GM18858 (cell line): ENCODE measurements around the gene RPRD1B.
"Not testable (repeated sequence)": the region's sequence is repeated elsewhere in the genome, so short reads cannot be mapped to it uniquely, and the experiment has no call there.

Source experiments
- ATAC-seq: cut with Tn5 transposase; IDR thresholded peaks from one replicate; pipeline ENCODE4 v1.9.1; 2021; ENCODE audit not compliant: unreplicated experiment

RPRD1B gene

DNA sequence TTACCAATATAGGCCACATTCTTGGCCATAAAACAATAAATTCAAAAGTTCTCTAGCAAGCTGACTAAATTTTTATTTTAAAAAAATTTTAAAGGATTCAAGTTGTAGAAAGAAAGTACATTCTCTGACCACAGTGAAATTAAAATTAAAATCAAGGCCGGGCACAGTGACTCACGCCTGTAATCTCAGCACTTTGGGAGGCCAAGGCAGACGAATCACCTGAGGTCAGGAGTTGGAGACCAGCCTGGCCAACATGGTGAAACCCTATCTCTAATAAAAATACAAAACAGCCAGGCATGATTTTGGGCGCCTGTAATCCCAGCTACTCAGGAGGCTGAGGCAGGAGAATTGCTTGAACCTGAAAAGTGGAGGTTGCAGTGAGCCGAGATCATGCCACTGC lies 68.7 kb downstream of the RPRD1B start:
- not testable (repeated sequence) for ATAC-seq

DNA sequence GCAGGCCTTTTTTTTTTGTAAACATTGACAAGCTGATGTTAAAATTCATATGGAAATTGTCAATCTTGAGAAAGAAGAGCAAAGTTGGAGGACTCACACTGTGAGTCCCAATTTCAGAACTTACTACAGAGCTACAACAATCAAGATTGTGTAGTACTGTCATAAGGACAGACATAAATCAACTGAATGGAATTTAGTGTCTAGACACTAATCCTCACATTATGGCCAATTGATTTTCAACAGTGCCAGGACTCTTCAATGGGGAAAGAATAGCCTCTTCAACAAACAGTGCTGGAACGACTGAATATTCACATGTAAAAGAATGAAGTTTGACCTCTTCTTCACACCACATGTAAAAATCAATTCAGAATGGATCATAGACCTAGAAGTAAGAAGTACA lies 70.7 kb downstream of the RPRD1B start:
- no peak for ATAC-seq

DNA sequence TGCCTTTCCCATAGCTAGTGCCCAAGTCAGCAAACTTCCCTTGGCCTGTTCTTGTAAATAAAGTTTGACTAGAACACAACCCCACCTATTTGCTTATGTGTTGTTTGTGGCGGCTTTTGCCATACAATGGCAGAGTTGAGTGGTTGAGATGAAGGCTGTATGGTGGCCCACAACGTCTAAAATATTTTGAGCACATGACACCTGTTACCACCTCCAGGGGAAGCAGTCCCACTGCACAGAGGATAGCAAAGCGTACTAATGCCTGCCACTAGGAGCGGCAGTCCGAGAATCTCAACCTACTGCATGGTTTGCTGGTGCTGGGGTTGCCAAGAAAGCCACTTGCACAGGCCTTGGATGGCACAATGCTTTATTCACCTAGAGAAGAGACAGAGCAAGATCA lies 72.9 kb downstream of the RPRD1B start:
- ATAC-seq: no peak

DNA sequence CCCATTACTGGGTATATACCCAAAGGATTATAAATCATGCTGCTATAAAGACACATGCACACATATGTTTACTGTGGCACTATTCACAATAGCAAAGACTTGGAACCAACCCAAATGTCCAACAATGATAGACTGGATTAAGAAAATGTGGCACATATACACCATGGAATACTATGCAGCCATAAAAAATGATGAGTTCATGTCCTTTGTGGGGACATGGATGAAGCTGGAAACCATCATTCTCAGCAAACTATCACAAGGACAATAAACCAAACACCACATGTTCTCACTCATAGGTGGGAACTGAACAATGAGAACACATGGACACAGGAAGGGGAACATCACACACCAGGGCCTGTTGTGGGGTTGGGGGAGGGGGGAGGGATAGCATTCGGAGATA lies 73.8 kb downstream of the RPRD1B start:
- ATAC-seq: not testable (repeated sequence)

DNA sequence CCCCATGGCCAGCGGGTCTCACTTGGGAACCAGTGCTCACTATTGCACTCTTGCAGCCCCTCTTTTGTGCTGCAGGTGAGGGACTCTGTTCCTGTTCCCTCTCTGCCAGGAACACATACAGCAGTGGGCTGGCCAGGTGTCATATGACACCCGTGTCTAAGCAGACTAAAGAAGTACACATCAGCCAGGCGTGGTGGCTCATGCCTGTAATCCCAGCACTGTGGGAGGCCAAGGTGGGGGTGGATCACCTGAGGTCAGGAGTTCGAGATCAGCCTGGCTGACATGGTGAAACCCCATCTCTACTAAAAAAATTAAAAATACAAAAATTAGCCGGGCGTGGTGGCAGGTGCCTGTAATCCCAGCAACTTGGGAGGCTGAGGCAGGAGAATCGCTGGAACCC lies 74.4 kb downstream of the RPRD1B start:
- not testable (repeated sequence) for ATAC-seq

DNA sequence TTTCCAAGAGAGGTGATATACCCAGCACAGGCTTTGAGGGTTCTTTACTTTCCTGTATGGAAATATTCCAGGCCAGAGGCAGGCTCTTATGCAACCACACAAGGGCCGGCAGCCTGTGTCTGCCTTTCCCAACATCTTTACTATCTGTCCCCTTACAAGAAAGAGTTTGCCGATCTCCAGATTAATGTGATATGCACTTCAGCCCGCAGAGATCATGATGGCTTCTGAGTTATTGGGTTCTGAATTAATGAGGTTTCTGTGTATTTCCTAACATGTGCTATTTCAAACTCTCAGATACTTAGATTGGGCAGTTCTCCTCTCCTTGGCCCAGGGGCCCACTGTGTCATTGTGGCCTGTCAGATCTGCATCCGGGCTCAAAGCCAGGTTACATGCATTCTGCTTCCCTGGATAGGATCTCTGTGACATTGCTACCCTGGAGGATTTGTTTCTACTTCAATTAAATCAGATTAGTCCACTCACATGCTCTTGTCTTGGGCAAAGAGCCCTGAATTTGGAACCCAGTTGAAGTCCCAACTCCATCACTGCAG lies 75.0 kb downstream of the RPRD1B start:
- ATAC-seq: no peak

DNA sequence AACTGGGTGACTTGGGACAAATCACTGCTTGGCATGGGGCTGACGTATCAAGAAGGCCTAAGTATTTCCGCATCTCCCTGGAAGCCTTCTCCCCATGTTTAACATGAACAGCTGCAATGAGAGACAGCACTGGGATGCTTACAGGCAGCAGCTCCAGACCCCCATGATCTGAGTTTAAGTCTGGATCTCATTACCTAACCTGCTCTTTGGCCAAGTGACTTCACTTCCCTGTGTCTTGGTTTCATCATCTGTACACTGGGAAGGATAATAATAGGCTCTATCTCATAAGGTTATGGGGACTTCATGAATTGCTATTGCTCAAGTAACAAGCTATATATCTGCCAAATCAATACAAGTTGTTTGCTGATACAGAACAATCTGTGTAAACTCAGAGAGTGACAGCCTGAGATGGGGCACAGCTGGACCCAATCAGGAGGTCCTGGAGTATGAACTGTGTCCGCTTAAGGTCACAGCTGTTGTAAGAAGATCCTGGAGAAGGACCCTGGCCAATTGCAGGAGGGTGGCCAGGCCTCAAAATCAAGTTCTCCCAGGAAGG lies 75.5 kb downstream of the RPRD1B start:
- ATAC-seq: no peak

DNA sequence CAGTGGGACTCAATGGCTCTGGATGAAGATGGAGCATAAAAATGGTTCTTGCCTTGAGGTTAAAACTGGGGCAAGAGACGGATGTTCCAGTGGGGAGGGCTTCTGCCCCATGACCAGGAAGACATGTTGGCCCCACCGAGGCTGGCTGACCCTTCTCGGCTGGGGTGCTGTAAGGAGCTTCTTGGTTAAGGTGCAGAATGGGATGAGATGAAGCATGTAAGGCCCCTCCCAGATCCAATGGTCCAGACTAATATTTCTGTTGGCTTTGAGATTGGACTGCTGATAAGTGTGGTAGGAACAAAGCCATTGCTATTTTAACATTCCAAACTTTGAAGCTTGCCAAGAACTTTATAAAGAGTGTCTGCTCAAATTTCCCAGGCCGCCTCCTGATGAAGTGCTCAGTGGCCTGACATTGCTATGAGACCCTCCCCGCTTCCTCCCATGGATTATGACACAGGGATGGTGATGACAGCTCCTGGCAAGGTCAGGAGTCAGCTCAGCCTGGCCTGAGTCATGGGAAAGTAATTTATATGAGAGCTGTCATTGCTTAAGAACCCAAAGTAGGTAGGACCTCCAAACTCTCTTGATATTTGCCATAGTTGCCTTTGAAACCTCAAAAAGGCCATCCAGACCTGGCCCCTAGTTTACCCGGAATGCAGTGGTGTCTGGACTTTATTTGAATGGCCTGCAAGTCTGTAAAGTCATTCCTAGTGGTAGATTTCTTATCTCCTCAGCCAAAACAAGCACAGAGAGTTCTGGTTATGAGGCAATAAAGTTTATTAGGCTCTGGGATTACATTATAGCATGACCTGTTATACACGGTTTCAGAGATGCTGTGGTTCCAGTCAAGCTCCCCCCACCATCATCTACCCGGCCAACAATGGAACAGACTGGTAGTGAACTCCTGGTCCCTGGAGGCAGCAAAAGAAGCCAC lies 76.3 kb downstream of the RPRD1B start:
- no peak for ATAC-seq

DNA sequence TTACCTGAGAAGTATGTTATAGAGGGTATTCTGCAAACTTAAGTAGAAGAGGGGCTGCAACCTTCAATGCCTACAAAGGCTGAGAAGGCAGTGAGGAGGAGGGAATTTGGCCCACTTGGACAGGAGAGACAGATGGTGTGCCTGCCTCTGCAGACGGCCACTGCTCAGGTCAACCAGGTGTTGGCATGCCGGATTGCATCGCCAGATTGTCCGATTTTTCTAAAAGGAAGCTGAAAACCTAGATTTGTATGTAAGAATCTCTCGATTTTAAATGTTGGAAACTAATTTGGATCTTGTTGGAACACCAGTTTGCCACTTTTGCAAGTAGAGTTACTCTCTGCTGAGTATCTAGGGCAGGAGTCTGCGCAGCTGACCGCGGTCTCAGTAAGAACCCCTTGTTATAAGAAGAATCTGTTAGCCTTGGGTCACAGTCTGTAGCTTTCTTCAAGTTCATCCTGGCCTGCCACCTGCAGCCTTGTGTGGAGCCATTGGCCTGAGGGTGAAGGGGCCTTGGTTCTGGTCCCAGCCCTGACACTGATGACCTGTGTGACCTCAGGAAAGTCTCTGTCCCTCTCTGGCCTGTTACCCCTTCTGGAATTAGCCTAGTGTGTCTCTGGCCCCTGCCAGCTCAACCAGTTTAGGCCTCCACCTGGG lies 77.1 kb downstream of the RPRD1B start:
- ATAC-seq: no peak

DNA sequence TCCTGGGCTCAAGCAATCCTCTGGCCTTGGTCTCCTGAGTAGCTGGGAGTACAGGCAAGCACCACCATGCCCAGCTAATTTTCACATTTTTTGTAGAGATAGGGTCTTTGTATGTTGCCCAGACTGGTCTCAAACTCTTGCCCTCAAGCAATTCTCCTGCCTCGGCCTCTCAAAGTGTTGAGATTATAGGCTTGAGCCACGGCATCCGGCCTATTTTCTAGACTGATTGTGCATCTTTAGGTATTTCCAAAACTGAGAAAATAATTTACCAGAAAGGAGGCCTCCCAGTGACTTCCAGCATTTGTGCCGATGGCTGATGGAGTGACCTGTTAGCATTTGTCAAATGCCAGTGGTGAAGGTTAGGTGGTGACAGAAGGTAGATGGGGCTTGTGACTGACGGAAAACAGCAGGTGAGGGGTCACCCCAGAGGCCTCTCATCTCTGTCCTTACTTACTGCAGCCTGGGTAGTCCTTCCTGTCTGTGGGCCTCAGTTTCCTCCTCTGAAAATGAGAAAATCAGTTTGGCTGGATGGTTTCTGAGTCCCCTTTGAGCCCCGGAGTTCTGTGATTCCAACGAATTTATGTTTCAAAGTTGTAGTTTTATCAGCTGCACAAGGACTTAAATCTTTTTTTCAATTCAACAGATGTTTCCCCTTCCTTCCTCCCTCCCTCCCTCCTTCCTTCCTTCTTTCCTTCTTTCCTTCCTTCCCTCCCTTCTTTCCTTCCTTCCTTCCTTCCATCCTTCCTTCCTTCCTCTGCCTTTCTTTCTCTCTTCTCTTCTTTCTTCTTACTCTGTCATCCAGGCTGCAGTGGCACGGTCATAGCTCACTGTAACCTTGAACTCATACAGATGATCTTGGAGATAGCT lies 78.1 kb downstream of the RPRD1B start:
- no peak for ATAC-seq

DNA sequence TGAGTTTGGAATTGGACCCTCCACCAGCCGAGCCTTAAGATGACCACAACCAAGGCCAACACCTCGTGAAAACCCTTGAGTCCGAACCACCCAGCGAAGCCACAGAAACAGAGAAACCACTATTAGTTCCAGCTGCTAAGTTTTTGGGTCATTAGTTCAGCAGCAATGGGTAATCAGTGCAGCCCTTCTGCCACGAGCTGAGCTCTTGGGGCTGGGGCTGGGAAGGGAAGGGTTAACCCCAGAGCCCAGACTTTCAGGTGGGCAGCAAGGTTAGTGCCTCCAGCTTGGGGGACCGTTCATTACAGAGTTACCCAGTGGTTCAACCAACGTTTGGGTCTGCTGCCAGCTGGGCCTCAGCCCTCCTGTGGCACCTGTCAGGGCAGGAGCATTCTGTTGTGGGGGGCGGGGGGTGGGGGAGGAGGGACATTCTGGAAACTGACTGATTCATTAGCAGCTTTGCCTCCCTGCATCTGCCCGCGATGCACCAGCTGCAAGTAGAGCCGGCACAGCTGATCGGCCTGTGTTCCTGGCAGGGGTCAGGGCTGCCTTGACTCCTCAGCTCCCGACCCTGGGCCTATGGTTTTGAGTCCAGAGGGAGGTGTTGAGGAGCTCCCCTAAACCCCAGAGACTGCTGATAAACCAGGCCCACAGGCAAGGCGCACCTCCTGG lies 78.8 kb downstream of the RPRD1B start:
- ATAC-seq: no peak

DNA sequence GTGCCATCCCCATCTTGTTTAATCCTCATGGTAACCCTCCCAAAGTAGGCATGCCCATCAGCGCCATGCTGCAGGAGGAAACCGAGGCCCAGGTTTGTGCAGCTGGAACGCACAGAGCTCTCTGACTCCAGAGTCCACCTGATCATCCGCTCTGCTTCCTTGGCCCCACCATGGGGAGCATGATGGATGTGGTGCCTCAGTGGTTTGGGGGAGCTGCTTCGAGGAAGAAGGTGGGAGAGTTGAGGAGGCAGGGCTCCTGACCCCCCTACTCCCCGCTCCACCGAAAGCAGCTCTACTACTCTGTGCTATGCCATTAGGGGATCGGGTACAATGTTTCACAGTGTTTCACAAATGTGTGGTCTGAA lies 79.4 kb downstream of the RPRD1B start:
- no peak for ATAC-seq

DNA sequence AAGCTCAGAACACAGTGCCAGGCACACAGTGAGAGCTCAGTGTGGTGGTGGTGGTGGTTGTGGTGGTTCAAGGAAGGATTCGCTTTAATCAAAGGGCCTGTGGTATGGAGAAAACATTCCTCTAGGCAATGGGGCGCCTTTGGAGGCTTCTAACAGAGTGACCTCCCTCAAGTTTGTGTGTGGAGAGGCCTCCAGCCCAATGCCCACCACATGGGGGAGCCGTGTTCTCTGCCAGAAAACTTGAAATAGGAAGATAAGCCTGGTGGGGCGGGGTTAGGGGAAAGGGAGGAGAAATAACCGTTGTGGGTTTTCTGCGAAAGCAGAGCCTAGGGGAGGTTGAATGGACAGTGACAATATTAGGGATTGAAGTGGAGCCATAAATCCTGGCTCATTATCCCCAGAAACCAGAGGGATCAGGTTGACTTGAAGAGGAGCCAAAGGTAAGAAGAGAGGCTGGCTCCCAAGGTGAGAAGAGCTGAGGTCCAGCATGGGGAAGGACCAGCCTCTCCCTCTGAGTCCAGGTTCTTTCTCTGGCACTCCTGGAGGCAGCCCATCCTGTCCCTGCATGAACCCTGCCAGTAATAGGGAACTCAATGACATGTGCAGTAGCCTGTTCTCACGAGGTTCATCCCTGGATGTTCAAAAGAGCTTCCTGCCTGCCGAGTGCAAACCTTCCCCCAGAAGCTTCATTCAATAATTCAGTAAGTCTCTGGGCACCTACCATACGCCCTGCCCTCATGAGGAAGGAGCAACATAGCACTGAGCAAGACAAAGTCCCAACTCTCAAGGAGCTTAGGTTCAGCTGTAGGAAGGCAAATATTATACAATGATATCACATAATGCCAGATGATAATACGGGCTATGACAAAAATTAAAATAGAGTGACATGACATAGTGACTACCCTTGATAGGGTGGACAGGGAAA lies 80.1 kb downstream of the RPRD1B start:
- ATAC-seq: no peak

DNA sequence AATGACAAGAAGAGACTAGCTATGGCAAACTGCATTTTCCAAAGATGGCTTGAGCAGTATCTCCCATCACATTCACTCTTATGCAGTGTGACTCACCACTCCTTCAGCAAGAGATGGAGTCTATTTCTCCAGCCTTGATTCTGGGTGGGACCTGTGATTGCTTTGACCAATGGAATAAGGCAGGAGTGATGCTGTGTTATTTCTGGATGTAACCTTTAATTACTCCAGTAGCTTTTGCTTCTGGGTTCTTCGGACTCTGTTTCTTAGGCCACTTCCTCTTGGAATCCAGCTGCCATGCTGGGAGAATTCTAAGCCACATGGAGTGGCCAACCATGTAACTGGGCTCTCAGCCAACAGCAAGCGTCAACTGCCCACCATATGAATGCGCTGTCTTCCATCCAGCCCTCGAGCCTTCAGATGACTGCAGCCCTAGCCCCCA lies 80.8 kb downstream of the RPRD1B start:
- no peak for ATAC-seq

DNA sequence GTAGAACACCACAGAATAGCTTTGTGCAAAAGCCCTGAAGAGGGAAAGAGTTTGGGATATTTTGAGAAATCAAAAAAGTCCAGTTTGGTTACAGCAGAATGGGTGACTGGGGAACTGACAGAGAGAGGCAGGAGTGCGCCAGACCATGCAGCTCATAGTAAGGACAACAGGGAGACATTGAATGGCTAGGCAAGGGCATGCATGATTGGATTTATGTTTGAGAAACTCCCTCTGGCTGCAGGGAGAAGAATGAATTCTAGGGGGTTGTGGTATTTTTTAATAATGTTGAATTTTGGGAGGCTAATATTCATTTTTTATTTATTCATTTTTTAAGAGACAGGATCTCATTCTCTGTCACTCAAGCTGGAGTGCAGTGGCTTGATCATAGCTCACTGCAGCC lies 81.7 kb downstream of the RPRD1B start:
- no peak for ATAC-seq

DNA sequence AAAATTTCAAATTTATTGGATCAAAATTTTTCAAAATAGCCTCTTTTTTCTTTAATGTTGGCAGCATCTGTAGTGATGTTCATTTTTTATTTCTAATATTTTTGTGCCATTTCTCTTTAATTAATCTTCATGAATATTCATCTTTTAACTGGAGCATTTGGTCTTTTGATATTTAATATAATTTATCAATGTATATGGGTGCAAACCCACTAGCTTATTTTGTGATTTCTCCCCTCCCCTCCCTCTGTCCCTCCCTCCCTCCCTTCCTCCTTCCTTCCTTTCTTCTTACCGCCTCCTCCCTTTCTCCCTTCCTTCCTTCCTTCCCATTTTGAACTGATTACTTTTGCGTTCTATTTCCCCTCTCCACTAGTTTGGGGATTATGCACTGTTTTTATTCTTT lies 82.3 kb downstream of the RPRD1B start:
- ATAC-seq: no peak

DNA sequence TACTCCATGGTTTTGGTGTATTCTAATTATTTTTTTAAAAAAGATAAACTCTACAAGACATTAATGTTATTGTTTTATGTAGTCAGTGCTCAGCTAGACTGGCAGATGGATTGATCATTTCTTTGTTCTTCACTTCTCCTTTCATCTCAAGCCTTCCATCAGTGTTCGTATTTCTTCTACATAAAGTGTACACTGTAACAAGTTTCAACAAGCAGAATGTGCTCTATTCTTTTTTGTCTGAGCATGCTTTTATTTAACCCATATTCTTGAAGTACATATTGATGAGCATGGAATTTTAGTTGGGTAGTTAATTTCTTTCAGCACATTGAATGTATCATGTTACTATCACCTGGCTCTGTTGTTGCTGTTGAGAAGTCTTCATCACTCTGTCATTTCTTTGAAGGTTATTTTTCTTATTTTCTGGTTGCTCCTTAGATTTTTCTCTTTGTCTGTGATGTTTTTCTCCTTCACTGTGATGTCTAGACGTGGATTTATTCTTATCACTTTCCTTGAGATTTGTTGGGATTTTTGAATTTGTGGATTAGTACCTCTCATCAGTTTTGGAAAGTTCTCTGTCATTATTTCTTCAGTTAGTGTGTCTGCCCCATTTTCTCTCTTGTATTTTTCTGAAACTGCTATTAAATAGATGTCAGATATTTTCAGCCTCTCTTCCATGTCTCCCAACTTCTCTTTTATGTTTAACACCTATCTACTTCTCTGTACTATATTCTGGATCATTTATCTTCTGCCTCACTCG lies 83.0 kb downstream of the RPRD1B start:
- ATAC-seq: no peak

DNA sequence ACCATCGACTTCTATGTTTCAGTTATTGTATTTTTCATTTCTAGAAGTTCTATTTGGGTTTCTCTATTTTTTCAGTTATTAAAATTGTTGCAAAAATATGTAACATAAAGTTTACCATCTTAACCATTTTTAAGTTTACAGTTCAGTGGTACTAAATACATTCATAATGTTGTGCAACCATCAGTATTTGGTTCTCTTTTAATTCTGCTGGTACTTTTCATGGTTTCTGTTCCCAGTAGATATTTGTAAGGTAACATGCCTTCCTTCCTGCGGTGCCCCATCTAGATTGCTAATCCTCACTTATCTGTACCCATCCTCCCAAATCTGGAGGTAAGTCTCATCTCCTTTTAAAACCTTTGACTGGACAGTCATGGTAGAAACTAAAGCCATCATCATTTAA lies 83.7 kb downstream of the RPRD1B start:
- no peak for ATAC-seq

DNA sequence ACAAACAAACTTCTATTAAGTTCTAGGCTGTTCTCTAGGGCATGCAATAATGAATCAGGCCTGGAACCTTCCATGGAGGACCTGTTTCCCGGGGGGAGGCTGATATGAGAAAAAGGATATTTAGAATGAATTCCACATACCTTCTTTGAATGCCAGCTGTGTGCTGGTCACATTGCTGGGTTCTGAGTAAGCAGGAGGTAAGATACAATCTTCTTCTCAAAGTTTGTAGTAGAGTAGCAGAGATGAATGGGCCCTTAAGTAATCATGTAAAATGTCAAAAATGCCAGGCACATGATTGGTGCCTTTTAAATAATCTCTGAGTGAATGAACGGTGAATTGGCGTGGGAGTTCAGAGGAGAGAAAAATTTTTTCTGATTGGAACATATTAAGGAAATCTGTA lies 84.1 kb downstream of the RPRD1B start:
- ATAC-seq: no peak
